Peyer's patch (tissue), 4 donors: Measurements from ENCODE around the gene EPC2.

ENCODE experiments used
- POLR2A ChIP-seq, 2 donors: fragments of 450-650 bp; IDR thresholded peaks; one replicate each; pipeline ENCODE4 v1.5.1; 2017; ENCODE audit warnings: antibody characterized with exemption in 2 of 2, mild to moderate bottlenecking in 2 of 2, moderate library complexity in 2 of 2
- TF ChIP-seq, protein P1 (sequence below), 6 experiments: fragments of 450-650 bp in 4 of 6; fragments of 200-600 bp in 2 of 6; sonication (generic) in 1 of 6; IDR thresholded peaks; one replicate each; pipeline ENCODE4 v1.5.1; 2017 to 2019; ENCODE audit warnings: antibody characterized with exemption in 6 of 6, mild to moderate bottlenecking in 3 of 6, moderate library complexity in 1 of 6

DNA sequence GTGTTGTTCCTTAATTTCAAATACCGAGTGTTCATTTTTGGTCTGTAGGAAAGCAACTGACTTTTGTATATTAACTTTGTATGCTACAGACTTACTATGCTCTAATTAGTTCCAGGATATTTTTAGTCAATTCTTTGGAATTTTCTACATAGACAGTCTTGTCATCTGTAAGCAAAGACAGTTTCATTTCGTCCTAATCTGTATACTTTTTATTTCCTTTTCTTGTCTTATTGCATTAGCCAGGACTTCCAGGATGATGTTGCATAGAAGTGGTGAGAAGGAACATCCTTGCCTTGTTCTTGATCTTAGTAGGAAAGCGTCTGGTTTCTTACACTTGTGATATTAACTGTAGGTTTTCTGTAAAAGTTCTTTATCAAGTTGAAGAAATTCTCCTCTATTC lies 56.5 kb downstream of the EPC2 start:
- TF ChIP-seq, protein P1, sequence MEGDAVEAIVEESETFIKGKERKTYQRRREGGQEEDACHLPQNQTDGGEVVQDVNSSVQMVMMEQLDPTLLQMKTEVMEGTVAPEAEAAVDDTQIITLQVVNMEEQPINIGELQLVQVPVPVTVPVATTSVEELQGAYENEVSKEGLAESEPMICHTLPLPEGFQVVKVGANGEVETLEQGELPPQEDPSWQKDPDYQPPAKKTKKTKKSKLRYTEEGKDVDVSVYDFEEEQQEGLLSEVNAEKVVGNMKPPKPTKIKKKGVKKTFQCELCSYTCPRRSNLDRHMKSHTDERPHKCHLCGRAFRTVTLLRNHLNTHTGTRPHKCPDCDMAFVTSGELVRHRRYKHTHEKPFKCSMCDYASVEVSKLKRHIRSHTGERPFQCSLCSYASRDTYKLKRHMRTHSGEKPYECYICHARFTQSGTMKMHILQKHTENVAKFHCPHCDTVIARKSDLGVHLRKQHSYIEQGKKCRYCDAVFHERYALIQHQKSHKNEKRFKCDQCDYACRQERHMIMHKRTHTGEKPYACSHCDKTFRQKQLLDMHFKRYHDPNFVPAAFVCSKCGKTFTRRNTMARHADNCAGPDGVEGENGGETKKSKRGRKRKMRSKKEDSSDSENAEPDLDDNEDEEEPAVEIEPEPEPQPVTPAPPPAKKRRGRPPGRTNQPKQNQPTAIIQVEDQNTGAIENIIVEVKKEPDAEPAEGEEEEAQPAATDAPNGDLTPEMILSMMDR (IDR thresholded peaks at IDR 0.05), result no peak
- TF ChIP-seq POLR2A (IDR thresholded peaks at IDR 0.05), result no peak
